Adrenal gland (tissue), 5 donors: ENCODE measurements around the gene WIPF3.

Source experiments
- CTCF ChIP-seq, 6 experiments: fragments of 450-650 bp in 4 of 6; fragments of 200-600 bp in 2 of 6; sonication (generic) in 1 of 6; IDR thresholded peaks; 1 replicate in 5 of 6; 2 replicates in 1 of 6; pipeline versions ENCODE4 v1.5.1 to v1.8.0; 2016 to 2021; ENCODE audit warnings: antibody characterized with exemption in 6 of 6, mild to moderate bottlenecking in 2 of 6, moderate library complexity in 1 of 6
- POLR2A ChIP-seq, 2 donors: fragments of 450-650 bp; IDR thresholded peaks; one replicate each; pipeline ENCODE4 v1.6.1; 2017; ENCODE audit warnings: antibody characterized with exemption in 2 of 2, mild to moderate bottlenecking in 2 of 2, moderate library complexity in 1 of 2
- donor health status: DM: no; HTN: no; CAD: no.

- no peak for TF ChIP-seq POLR2A (IDR thresholded peaks at IDR 0.05)
- no peak for TF ChIP-seq CTCF (IDR thresholded peaks at IDR 0.05)
Measured at GRCh38 chr7:29875741-29876140, 69.4 kb downstream of the WIPF3 start.
